Testis (tissue), 3 donors: Measurements from ENCODE around the gene GRK5. TPM values are rescaled to one million over a fixed set of nuclear protein-coding genes. Genes with fewer than 3 reads are reported as not detected.
A peak's percentile ranks its signal among the peaks of the same experiment; 100 is the strongest.

ENCODE experiments used
- DNase-seq: peaks from one replicate; pipeline ENCODE4 v3.0.0-alpha.2; 2019
- H3K27ac ChIP-seq, 2 donors: fragments of 200-600 bp; sonication (generic); one replicate each; pipeline ENCODE4 v1.5.1; 2019
- H3K27me3 ChIP-seq: fragments of 200-600 bp; sonication (generic); one replicate; pipeline ENCODE4 v1.5.1; 2019
- H3K36me3 ChIP-seq: fragments of 200-600 bp; sonication (generic); one replicate; pipeline ENCODE4 v1.5.1; 2017; ENCODE audit warnings: low read depth; ENCODE audit errors: missing control alignments
- H3K4me1 ChIP-seq: fragments of 200-600 bp; sonication (generic); one replicate; pipeline ENCODE4 v1.5.1; 2019
- H3K4me3 ChIP-seq, 2 donors: fragments of 200-600 bp; sonication (generic); one replicate each; pipeline ENCODE4 v1.5.1; 2017 to 2019
- H3K9me3 ChIP-seq: fragments of 200-600 bp; sonication (generic); one replicate; pipeline ENCODE4 v1.5.1; 2017
- CTCF ChIP-seq, 3 experiments: fragments of 450-650 bp in 2 of 3; fragments of 200-600 bp in 1 of 3; sonication (generic) in 1 of 3; IDR thresholded peaks; one replicate each; pipeline ENCODE4 v1.5.1; 2016 to 2019; ENCODE audit warnings: antibody characterized with exemption in 3 of 3, mild to moderate bottlenecking in 2 of 3, moderate library complexity in 1 of 3
- POLR2A ChIP-seq: fragments of 450-650 bp; IDR thresholded peaks from one replicate; pipeline ENCODE4 v1.6.1; 2017; ENCODE audit warnings: antibody characterized with exemption, mild to moderate bottlenecking, moderate library complexity
- WGBS, 2 donors: methylation state at CpG; one replicate each; pipeline ENCODE4 v1.1.5; 2018; 5-methylcytosine and 5-hydroxymethylcytosine counted together
- intact Hi-C: fragments of 100-400 bp; cut with DNase I; formaldehyde crosslinking; loops from one replicate; pipeline ENCODE4 v1.15.1; 2023; ENCODE audit warnings: low total_unique reads
- polyA plus RNA-seq: library from polyadenylated mRNA; stranded (reverse); fragments of 350-450 nt; fragmentation: Illumina TruSeq; extraction: RNeasy Lipid Tissue Mini Kit (QIAGEN cat#74804); gene quantifications from one replicate; pipeline ENCODE4 v1.2.3, GENCODE V29; 2014; ENCODE audit warnings: low read depth, low replicate concordance; ENCODE audit not compliant: insufficient read depth
- total RNA-seq, 2 donors: library from RNA; depleted of rRNA; stranded (reverse); fragments of >200 nt; gene quantifications; one replicate each; pipeline ENCODE4 v1.2.3, GENCODE V29; 2016

The GRK5 gene
- total and polyA plus RNA-seq, 3 donors from 2014 or later, result 4.5 to 10.3 (median 5.5) TPM

- intact Hi-C loops, result no loop called here
- Histone ChIP-seq H3K9me3 (no peaks in the 10 kb centered on the region), H3K27ac (peak overlapping the region in 1 of 2 donors; percentile 44), H3K27me3 (no peaks in the 10 kb centered on the region), H3K36me3 (no peaks in the 10 kb centered on the region), H3K4me1 (no peaks in the 10 kb centered on the region), H3K4me3 (no peak overlapping the region)
- 78 to 82% methylated on average over 24 of the region's 24 CpGs for WGBS, 2 donors
- TF ChIP-seq POLR2A, result no peak
- TF ChIP-seq CTCF (IDR thresholded peaks at IDR 0.05), result no peak
- peak; percentile 46 for DNase-seq
These were observed 188.1 kb downstream of the GRK5 start for GRCh38 chr10:119395280-119396007.

GRCh38 chr10:119396008-119396708 is 188.8 kb downstream of the GRK5 start:
- WGBS, 2 donors, result 92 to 94% methylated on average over 9 to 10 of the region's 10 CpGs
- intact Hi-C loops, result no loop called here
- H3K27ac ChIP-seq, result peak overlapping the region in 1 of 2 donors; percentile 44

DNA sequence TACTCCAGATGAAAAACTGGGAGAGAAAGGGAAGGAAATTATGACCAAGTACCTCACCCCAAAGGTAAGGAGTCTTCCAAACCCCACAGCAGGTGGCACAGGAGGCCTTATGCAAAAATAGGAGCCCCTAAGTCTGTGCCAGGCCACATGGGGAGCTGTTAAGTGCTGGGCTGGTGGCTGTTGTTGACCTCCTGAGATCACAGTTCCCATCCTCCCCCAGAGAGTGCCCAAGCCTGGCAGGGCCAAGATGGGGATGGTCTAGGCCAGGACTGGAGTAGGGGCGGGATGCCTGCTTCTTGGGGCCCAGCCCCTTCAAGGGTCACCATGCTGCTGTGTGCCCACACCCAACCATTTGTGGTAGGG is 189.3 kb downstream of the GRK5 start:
- intact Hi-C loops, result no loop called here
- no peak for TF ChIP-seq CTCF (IDR thresholded peaks at IDR 0.05)
- no peak for TF ChIP-seq POLR2A
- H3K9me3 ChIP-seq, result no peaks in the 10 kb centered on the region
- H3K36me3 ChIP-seq, result no peaks in the 10 kb centered on the region
- WGBS, 2 donors, result 93 to 100% methylated on average over 1 of the region's 1 CpG
- H3K27ac ChIP-seq, result no peak overlapping the region
- H3K27me3 ChIP-seq, result no peaks in the 10 kb centered on the region
- no peak overlapping the region for H3K4me3 ChIP-seq
- H3K4me1 ChIP-seq, result no peaks in the 10 kb centered on the region
- no peak for DNase-seq

More at GRCh38 chr10:119396008-119396708, 188.8 kb downstream of the GRK5 start:
- Histone ChIP-seq H3K36me3 (no peaks in the 10 kb centered on the region), H3K9me3 (no peaks in the 10 kb centered on the region), H3K4me1 (no peaks in the 10 kb centered on the region), H3K27me3 (no peaks in the 10 kb centered on the region), H3K4me3 (no peak overlapping the region)
- TF ChIP-seq CTCF (IDR thresholded peaks at IDR 0.05) (no peak), POLR2A (no peak)
- DNase-seq, result no peak

DNA sequence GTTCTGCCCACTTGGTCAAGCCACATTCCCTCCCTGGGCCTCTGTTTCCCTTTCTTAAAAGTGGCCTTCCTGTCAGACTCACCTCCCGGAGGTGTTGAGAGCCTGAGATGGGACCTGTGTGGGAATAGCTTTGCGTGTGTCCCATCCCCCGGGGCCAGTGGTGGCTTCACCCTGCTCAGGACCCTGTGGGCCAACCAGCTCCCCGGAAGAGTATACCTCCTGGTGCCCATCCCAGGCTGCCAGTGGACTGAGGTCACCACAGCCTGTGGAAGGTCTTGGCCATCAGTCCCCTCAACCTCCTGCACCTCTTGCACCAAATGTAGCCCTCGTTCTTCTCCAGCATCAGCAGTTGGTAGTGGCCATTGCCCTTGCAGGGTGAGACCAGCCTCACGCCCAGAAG is 190.0 kb downstream of the GRK5 start:
- Histone ChIP-seq H3K4me3 (no peak overlapping the region), H3K9me3 (no peaks in the 10 kb centered on the region), H3K4me1 (no peaks in the 10 kb centered on the region), H3K27ac (no peak overlapping the region), H3K27me3 (no peaks in the 10 kb centered on the region), H3K36me3 (no peaks in the 10 kb centered on the region)
- TF ChIP-seq POLR2A, result no peak
- no peak for TF ChIP-seq CTCF (IDR thresholded peaks at IDR 0.05)
- WGBS, 2 donors, result 95 to 96% methylated on average over 6 of the region's 6 CpGs
- DNase-seq, result no peak
- intact Hi-C loops, result no loop called here
